GM10248 (cell line): ENCODE data around the gene H2BK1.

Source experiments
- CTCF ChIA-PET: fragments of 300-600 bp; sonication (Branson Sonifier 250); formaldehyde crosslinking; extraction: SDS; loops from one replicate; lab custom pipeline; 2021; ENCODE audit warnings: antibody characterized with exemption; lab: Yijun Ruan, JAX
- POLR2A ChIA-PET: fragments of 350-650 bp; sonication (Branson Sonifier 250); formaldehyde crosslinking; extraction: SDS; loops from one replicate; lab custom pipeline; 2020; ENCODE audit warnings: antibody characterized with exemption; lab: Yijun Ruan, JAX
- DNase-seq: peaks from one replicate; pipeline ENCODE4 v3.0.0; 2012; ENCODE audit errors: extremely low spot score
- CTCF ChIP-seq: IDR thresholded peaks from 2 replicates; pipeline ENCODE4 v1.5.1; 2012; ENCODE audit warnings: mild to moderate bottlenecking, low read depth; ENCODE audit errors: extremely low read depth, missing control alignments, control extremely low read depth

H2BK1 gene

GRCh38 chr7:151210087-151210854 lies at the start of gene H2BK1:
Gene H2BK1, minus strand, starts transcription at chr7:151210488. Its CDS starts 170 bp downstream, at chr7:151210318.
- ChIA-PET CTCF (interaction anchor here (1.3 to 1.9 kb wide), 2 partner anchors 34 to 42 kb away, joined by 4 read pairs; no protein-coding TSS in a partner anchor), POLR2A (no interaction called here)
- TF ChIP-seq CTCF, result no peak
- no peak for DNase-seq

DNA sequence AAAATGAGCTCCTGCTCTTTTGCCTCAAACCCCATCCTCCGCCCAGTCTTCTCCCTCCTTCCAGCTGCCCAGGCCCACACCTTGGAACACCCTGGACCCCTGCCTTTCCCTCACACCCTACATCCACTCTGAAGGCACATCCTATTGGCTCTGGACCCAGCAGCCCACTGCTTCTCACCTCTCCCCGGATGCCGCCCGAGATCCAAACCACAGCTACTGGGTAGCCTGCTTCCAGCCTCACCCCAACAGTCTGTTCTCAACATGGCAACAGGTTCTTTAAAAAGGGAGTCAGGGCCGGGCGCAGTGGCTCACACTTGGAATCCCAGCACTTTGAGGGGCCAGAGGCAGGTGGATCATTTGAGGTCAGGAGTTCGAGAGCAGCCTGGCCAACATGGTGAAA lies 47.7 kb upstream of the H2BK1 start:
- no peak for TF ChIP-seq CTCF
- DNase-seq, result no peak
- ChIA-PET CTCF (interaction anchor here (0.7 to 4.5 kb wide), 2 partner anchors 14 to 46 kb away, joined by 3 to 28 read pairs; no protein-coding TSS in a partner anchor), POLR2A (no interaction called here)

DNA sequence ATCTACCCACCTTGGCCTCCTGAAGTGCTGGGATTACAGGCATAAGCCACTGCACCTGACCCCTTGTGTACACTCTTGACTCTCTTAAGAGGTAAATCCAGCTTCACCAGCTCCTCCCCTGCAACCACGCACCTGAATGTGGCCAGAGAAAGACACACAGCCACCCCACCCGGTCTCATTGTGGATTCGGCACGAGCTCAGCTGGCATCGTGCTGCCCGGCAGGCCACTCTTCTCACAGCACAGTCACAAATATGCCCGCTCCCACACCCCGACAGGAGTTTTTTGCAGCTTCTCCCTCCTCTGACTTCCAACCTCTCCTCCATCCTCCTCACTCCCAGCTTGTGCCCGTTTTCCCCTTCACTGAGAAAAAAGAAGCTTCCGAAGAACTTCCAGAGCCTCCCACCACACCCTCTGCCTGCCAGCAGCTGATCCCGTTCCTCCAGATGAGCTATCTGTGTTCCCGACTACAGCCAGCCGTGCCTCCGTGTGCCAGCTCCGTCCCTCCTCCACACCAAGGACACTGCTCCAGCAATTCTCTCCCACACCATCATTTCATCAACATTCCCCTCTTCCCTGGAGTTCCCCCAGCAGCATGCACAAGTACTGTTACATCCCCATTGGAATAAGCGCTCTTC lies 46.2 kb upstream of the H2BK1 start:
- no peak for DNase-seq
- POLR2A ChIA-PET, result no interaction called here
- TF ChIP-seq CTCF, result no peak
- CTCF ChIA-PET, result interaction anchor here (1.6 to 4.5 kb wide), 3 partner anchors 9 to 13 kb away, joined by 4 to 28 read pairs (median 7); no protein-coding TSS in a partner anchor

GRCh38 chr7:151255390-151255789 lies 45.1 kb upstream of the H2BK1 start:
- CTCF ChIA-PET, result interaction anchor here (1.6 to 4.5 kb wide), 3 partner anchors 8 to 12 kb away, joined by 4 to 28 read pairs (median 7); no protein-coding TSS in a partner anchor
- POLR2A ChIA-PET, result no interaction called here
- TF ChIP-seq CTCF, result no peak
- no peak for DNase-seq

DNA sequence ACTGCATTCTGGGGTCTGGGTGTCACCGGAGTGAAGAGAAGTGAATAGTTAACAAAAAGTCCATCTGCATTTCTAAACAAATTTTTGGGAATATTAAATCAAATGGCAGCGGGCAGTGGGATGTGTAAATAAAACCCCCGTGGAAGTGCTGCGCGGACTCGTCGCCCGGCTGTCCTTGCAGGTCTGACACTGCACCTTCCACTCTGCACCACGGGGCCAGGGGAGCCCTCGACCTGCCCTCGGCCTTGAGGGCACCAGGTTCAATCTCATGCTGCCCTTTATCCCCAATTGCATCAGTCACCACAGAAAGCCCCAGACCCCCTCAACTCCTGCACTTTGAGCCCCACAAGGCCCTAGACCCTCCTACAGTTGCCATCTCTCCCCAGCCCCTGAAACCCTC lies 44.6 kb upstream of the H2BK1 start:
- CTCF ChIA-PET, result interaction anchor here (4.5 kb wide), 1 partner anchor 11 kb away, joined by 28 read pairs; no protein-coding TSS in a partner anchor
- no peak for TF ChIP-seq CTCF
- POLR2A ChIA-PET, result no interaction called here
- no peak for DNase-seq

GRCh38 chr7:151254316-151254715 lies 44.0 kb upstream of the H2BK1 start:
- POLR2A ChIA-PET, result no interaction called here

More at GRCh38 chr7:151254316-151254715, 44.0 kb upstream of the H2BK1 start:
- no peak for DNase-seq
- no peak for TF ChIP-seq CTCF
- CTCF ChIA-PET, result interaction anchor here (4.5 kb wide), 1 partner anchor 10 kb away, joined by 28 read pairs; no protein-coding TSS in a partner anchor
